Measurements from ENCODE around the gene MRGPRE. TPM values are rescaled to one million over a fixed set of nuclear protein-coding genes. Genes with fewer than 3 reads are reported as not detected.

Gene MRGPRE
- total and polyA plus RNA-seq, 2 experiments from 2014 or later = not detected

GRCh38 chr11:3198815-3199214 lies 33.4 kb downstream of the MRGPRE start:
- Histone ChIP-seq H3K36me3 (ENCODE audit: low read depth) (no peaks in the 10 kb centered on the region), H3K27ac (no peak overlapping the region), H2AFZ (no peak overlapping the region), H3K4me2 (ENCODE audit: unreplicated experiment) (no peak overlapping the region), H3K9ac (no peak overlapping the region), H3K4me3 (no peak overlapping the region), H3K9me3 (ENCODE audit: low read depth) (no peaks in the 10 kb centered on the region), H4K20me1 (ENCODE audit: insufficient read depth) (no peaks in the 10 kb centered on the region), H3K4me1 (ENCODE audit: insufficient read depth) (no peaks in the 10 kb centered on the region), H3K9me2 (ENCODE audit: insufficient read depth) (no peaks in the 10 kb centered on the region), H3F3A (ENCODE audit: insufficient read depth) (no peaks in the 10 kb centered on the region), H3K27me3 (replicated peaks; ENCODE audit: insufficient read depth) (peaks cover 18% of the 10 kb centered on the region), H3K79me2 (ENCODE audit: insufficient read depth) (no peaks in the 10 kb centered on the region)
- in situ Hi-C loops (cut with MboI) = no loop called here
- TF ChIP-seq EZH2phosphoT487 (IDR thresholded peaks at IDR 0.05; ENCODE audit: insufficient read depth, low read depth) (no peak), EZH2 (IDR thresholded peaks at IDR 0.05; ENCODE audit: insufficient read depth, poor library complexity, severe bottlenecking) (no peak)
- WGBS, 2 experiments (ENCODE audit: low coverage in 1 of 2, low lambda C conversion rate in 2 of 2, missing lambda C conversion rate in 2 of 2) = 64 to 66% methylated on average over 15 of the region's 15 CpGs
- DNase-seq = no peak

DNA sequence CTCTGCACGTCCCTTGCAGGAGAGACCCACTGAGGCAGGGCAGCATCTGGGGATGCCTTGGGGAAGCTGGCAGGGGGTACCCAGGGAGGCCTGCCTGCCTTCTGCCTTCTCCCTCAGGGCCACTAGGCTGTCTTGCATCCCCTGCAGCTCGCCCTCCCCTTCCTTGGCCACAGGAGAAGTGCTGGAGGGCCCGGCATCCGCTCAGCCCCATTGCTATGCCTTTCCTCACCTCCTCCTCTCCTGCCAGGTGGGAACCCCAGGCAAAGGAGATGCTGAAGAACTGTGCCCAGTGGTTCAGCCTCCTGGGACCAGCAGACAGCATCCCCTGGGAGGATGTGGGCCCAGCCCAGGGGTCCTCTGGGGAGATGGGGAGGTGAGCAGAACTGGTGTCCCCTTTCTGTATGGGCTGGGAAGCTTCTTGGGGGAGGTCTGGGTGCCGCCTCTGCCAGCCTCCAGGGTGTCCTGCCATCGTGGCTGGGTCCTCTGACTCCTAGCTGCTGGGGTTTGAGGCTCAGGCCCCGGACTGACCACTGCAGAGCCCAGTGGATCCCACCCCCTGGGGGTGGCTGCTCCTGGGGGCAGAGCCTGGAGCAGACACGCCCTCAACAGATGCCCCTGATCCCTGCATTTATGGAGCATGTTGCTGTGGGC lies 34.2 kb downstream of the MRGPRE start:
- H3K27ac ChIP-seq = no peak overlapping the region
- no peak for DNase-seq

GRCh38 chr11:3197044-3197695 lies 35.0 kb downstream of the MRGPRE start:
- no peaks in the 10 kb centered on the region for H3K4me1 ChIP-seq (ENCODE audit: insufficient read depth)
- H3K4me2 ChIP-seq (ENCODE audit: unreplicated experiment) = no peak overlapping the region
- no peak overlapping the region for H3K4me3 ChIP-seq
- H3F3A ChIP-seq (ENCODE audit: insufficient read depth) = no peaks in the 10 kb centered on the region
- WGBS, 2 experiments (ENCODE audit: low coverage in 1 of 2, low lambda C conversion rate in 2 of 2, missing lambda C conversion rate in 2 of 2) = 63 to 64% methylated on average over 11 of the region's 11 CpGs
- no peak overlapping the region for H2AFZ ChIP-seq
- H3K9me3 ChIP-seq (ENCODE audit: low read depth) = no peaks in the 10 kb centered on the region
- no peaks in the 10 kb centered on the region for H3K36me3 ChIP-seq (ENCODE audit: low read depth)
- in situ Hi-C loops (cut with MboI) = no loop called here
- DNase-seq = no peak
- no peak overlapping the region for H3K27ac ChIP-seq
- H3K9ac ChIP-seq = no peak overlapping the region
- peaks cover 12% of the 10 kb centered on the region; the same call in 1 of the 2 replicates for H3K27me3 ChIP-seq (replicated peaks; ENCODE audit: insufficient read depth)
- H3K79me2 ChIP-seq (ENCODE audit: insufficient read depth) = no peaks in the 10 kb centered on the region
- no peaks in the 10 kb centered on the region for H3K9me2 ChIP-seq (ENCODE audit: insufficient read depth)
- TF ChIP-seq EZH2phosphoT487 (IDR thresholded peaks at IDR 0.05; ENCODE audit: insufficient read depth, low read depth) (no peak), EZH2 (IDR thresholded peaks at IDR 0.05; ENCODE audit: insufficient read depth, poor library complexity, severe bottlenecking) (no peak)
- H4K20me1 ChIP-seq (ENCODE audit: insufficient read depth) = no peaks in the 10 kb centered on the region

More for the DNA sequence above, 34.2 kb downstream of the MRGPRE start:
- Histone ChIP-seq H3K9me2 (ENCODE audit: insufficient read depth) (no peaks in the 10 kb centered on the region), H3K79me2 (ENCODE audit: insufficient read depth) (no peaks in the 10 kb centered on the region), H3K4me2 (ENCODE audit: unreplicated experiment) (no peak overlapping the region), H3F3A (ENCODE audit: insufficient read depth) (no peaks in the 10 kb centered on the region), H3K9ac (no peak overlapping the region), H3K4me1 (ENCODE audit: insufficient read depth) (no peaks in the 10 kb centered on the region), H3K4me3 (no peak overlapping the region), H4K20me1 (ENCODE audit: insufficient read depth) (no peaks in the 10 kb centered on the region), H3K27me3 (replicated peaks; ENCODE audit: insufficient read depth) (peaks cover 12% of the 10 kb centered on the region), H2AFZ (no peak overlapping the region), H3K9me3 (ENCODE audit: low read depth) (no peaks in the 10 kb centered on the region), H3K36me3 (ENCODE audit: low read depth) (no peaks in the 10 kb centered on the region)
- in situ Hi-C loops (cut with MboI) = no loop called here
- WGBS, 2 experiments (ENCODE audit: low coverage in 1 of 2, low lambda C conversion rate in 2 of 2, missing lambda C conversion rate in 2 of 2) = 68 to 72% methylated on average over 8 of the region's 8 CpGs
- TF ChIP-seq EZH2 (IDR thresholded peaks at IDR 0.05; ENCODE audit: insufficient read depth, poor library complexity, severe bottlenecking) (no peak), EZH2phosphoT487 (IDR thresholded peaks at IDR 0.05; ENCODE audit: insufficient read depth, low read depth) (no peak)

DNA sequence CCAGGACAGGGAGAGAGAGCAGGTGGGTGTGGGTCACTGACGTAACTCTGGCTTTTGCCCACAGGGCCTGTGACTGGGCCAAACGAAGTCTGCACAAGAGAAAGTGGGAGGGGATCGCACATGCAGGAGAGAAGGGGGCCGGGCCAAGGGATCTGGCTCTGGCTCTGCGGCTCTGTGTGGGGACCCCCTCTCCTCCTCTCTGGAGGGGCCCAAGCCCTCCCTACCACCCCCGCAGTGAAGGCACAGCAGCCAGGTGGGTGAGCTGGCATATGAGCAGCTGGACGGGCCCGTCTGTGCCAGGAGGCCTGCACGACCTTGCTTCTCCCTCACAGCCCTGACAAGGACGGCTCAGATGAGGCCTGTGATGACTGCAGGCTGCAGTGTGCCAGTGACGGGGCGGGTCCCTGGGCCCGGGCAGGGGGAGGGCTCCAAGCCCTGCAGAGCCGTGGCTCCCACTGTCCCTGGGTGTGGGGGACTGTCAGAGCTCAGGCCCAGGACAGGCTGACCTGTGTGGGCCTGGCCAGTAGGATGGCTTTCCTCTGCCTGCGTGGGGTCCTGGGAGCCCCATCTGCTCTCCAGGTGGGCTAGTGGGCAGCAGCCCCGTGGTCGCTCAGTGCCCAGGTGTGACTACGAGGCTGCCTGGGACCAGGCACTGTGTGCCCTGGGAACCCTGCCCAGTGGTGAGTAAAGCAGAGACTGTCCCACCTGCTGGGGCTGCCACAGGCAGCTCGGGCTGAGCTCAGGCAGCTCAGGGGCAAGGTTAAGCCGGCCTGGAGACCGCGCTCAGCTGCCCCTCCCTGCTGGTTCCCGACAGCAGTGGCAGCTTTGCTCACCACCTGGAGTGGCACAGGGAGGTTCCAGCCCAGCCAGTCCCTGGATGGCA lies 35.8 kb downstream of the MRGPRE start:
- Histone ChIP-seq H3K9me2 (ENCODE audit: insufficient read depth) (no peaks in the 10 kb centered on the region), H3K27me3 (replicated peaks; ENCODE audit: insufficient read depth) (peaks cover 16% of the 10 kb centered on the region; the same call in 1 of the 2 replicates), H3K9ac (no peak overlapping the region), H3K4me3 (no peak overlapping the region), H3F3A (ENCODE audit: insufficient read depth) (no peaks in the 10 kb centered on the region), H3K79me2 (ENCODE audit: insufficient read depth) (no peaks in the 10 kb centered on the region), H3K4me2 (ENCODE audit: unreplicated experiment) (no peak overlapping the region), H3K36me3 (ENCODE audit: low read depth) (no peaks in the 10 kb centered on the region), H3K4me1 (ENCODE audit: insufficient read depth) (no peaks in the 10 kb centered on the region), H4K20me1 (ENCODE audit: insufficient read depth) (no peaks in the 10 kb centered on the region), H2AFZ (no peak overlapping the region), H3K9me3 (ENCODE audit: low read depth) (no peaks in the 10 kb centered on the region), H3K27ac (no peak overlapping the region)
- DNase-seq = no peak
- in situ Hi-C loops (cut with MboI) = no loop called here
- TF ChIP-seq EZH2phosphoT487 (IDR thresholded peaks at IDR 0.05; ENCODE audit: insufficient read depth, low read depth) (no peak), EZH2 (IDR thresholded peaks at IDR 0.05; ENCODE audit: insufficient read depth, poor library complexity, severe bottlenecking) (no peak)
- WGBS, 2 experiments (ENCODE audit: low coverage in 1 of 2, low lambda C conversion rate in 2 of 2, missing lambda C conversion rate in 2 of 2) = 67 to 68% methylated on average over 20 to 23 of the region's 23 CpGs

Measured in GM23248 (cell line).